Immature natural killer cell (primary cell): ENCODE measurements around the gene CPPED1. TPM values are rescaled to one million over a fixed set of nuclear protein-coding genes. Genes with fewer than 3 reads are reported as not detected.

Experiments
- DNase-seq, 3 donors: peaks; one replicate each; pipeline ENCODE4 v3.0.0; 2022; ENCODE audit warnings: mixed read lengths in 1 of 3
- H3K27ac Mint-ChIP-seq, 6 donors: one replicate each; pipeline ENCODE4 v1.8.0; 2020; ENCODE audit warnings: mixed read lengths in 6 of 6, mild to moderate bottlenecking in 5 of 6, inconsistent platforms in 4 of 6, moderate library complexity in 3 of 6
- H3K27me3 Mint-ChIP-seq, 3 donors: one replicate each; pipeline ENCODE4 v1.8.0; 2020 to 2021; ENCODE audit warnings: low read depth in 3 of 3, mild to moderate bottlenecking in 3 of 3, mixed read lengths in 3 of 3, moderate library complexity in 3 of 3, inconsistent platforms in 1 of 3
- H3K36me3 Mint-ChIP-seq, 3 donors: one replicate each; pipeline ENCODE4 v1.8.0; 2020; ENCODE audit warnings: mixed read lengths in 3 of 3, inconsistent platforms in 2 of 3, mild to moderate bottlenecking in 2 of 3
- H3K4me1 Mint-ChIP-seq, 2 donors: one replicate each; pipeline ENCODE4 v1.8.0; 2020; ENCODE audit warnings: inconsistent platforms in 2 of 2, mild to moderate bottlenecking in 2 of 2, mixed read lengths in 2 of 2, moderate library complexity in 1 of 2
- H3K4me3 Mint-ChIP-seq, 5 donors: one replicate each; pipeline ENCODE4 v1.8.0; 2020; ENCODE audit warnings: mild to moderate bottlenecking in 5 of 5, mixed read lengths in 5 of 5, inconsistent platforms in 3 of 5, moderate library complexity in 3 of 5
- H3K9me3 Mint-ChIP-seq, 6 donors: one replicate each; pipeline ENCODE4 v1.8.0; 2020; ENCODE audit warnings: mild to moderate bottlenecking in 6 of 6, mixed read lengths in 6 of 6, inconsistent platforms in 4 of 6, moderate library complexity in 3 of 6
- polyA plus RNA-seq, 3 donors: library from polyadenylated mRNA; unstranded; fragments of 300-500 nt; fragmentation: Illumina TruSeq; gene quantifications; one replicate each; pipeline ENCODE4 v1.2.3, GENCODE V29; 2021

CPPED1 gene
- polyA plus RNA-seq, 3 donors from 2014 or later: 10.0 to 15.4 (median 15.2) TPM

DNA sequence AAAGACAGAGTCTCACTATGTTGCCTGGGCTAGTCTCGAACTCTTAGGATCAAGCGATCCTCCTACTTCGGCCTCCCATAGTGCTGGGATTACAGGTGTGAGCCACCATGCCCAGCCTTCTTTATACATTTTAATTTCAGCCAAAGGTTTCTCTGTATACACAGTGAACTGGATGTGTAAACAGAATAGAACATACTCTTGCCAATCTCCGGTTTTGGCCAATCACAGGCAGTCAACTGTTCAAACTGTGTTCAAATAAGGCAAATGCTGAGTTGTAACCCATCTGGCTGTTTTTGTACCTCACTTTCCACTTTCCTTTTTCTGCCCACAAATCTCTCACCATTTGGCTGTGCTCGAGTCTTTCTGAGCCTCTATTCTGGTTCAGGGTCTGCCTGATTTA is 108.2 kb downstream of the CPPED1 start:
- Mint-ChIP-seq H3K27me3 (no peaks in the 10 kb centered on the region), H3K9me3 (no peaks in the 10 kb centered on the region), H3K27ac (no peak overlapping the region), H3K36me3 (peaks cover 7 to 24% (median 8%) of the 10 kb centered on the region in 3 donors), H3K4me3 (no peak overlapping the region), H3K4me1 (peaks cover 0 to 2% of the 10 kb centered on the region in 2 donors)
- DNase-seq: no peak

- no peak for DNase-seq
- H3K36me3 Mint-ChIP-seq: peaks cover 0 to 14% (median 7%) of the 10 kb centered on the region in 3 donors
- H3K4me1 Mint-ChIP-seq: no peaks in the 10 kb centered on the region
- no peak overlapping the region for H3K4me3 Mint-ChIP-seq
- peaks cover 0 to 1% (median 0%) of the 10 kb centered on the region in 3 donors for H3K27me3 Mint-ChIP-seq
- H3K27ac Mint-ChIP-seq: no peak overlapping the region
- H3K9me3 Mint-ChIP-seq: no peaks in the 10 kb centered on the region
Observed at GRCh38 chr16:12690024-12690423, 113.7 kb downstream of the CPPED1 start.

DNA sequence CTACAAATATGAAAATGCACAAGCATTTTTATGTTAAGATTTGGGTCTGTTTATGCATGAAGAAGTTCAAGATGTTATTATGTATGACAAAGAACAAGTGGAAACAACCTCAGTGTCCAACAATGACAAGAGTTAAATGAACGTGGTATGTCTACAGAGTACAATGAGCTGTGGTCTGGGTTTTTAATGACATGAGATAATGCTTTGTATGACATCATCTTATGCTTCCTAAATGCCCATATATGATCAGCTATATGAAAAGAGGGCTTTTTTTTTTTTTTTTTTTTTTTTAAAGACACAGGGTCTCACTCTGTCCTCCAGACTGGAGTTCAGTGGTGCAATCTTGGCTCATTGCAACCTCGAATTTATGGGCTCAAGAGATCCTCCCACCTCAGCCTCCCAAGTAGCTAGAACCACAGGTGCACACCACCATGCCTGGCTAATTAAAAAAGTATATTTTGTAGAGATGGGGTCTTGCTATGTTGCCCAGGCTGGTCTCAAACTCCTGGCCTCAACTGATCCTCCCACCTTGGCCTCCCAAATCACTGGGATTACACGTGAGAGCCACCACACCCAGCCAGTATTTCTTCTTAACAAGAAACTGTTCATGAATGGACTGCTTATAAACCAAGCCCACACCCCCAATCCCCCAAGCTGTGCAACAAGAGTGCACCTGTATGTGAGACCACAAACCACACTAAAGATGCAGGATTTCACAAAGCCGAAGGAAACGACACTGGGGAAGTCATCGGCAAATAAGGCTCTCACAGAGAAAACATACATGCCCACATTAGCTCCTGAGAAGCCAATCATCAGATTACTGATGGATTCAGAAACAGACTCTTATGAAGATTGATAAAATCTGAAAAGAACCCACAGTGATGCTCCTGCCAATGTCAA is 114.5 kb downstream of the CPPED1 start:
- DNase-seq: no peak
- no peaks in the 10 kb centered on the region for H3K9me3 Mint-ChIP-seq
- H3K27me3 Mint-ChIP-seq: peaks cover 0 to 1% (median 0%) of the 10 kb centered on the region in 3 donors
- no peaks in the 10 kb centered on the region for H3K4me1 Mint-ChIP-seq
- H3K4me3 Mint-ChIP-seq: no peak overlapping the region
- H3K27ac Mint-ChIP-seq: no peak overlapping the region
- peaks cover 0 to 14% (median 7%) of the 10 kb centered on the region in 3 donors for H3K36me3 Mint-ChIP-seq

DNA sequence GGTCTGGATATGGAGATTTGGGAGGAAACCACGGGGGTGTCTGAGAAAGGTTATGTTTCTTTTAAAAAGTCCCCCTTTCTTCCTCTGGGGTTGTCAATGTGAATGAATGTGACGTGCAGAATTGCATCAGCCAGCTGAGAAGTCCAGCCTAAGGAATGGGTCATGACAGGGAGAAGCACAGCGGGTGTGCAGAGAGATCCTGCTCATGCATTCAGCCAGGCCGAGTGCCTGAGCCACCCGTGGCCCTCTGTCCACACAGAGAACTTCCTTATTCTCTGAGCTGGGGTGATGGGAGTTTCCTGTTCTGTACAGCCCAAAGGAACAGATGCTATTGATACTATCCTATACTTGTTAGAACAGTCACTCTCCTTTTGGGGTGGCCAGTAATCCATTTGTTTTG is 117.9 kb downstream of the CPPED1 start:
- no peaks in the 10 kb centered on the region for H3K4me1 Mint-ChIP-seq
- H3K27ac Mint-ChIP-seq: no peak overlapping the region
- peaks cover 0 to 18% (median 4%) of the 10 kb centered on the region in 3 donors for H3K36me3 Mint-ChIP-seq
- H3K27me3 Mint-ChIP-seq: peaks cover 0 to 1% (median 0%) of the 10 kb centered on the region in 3 donors
- DNase-seq: no peak
- H3K4me3 Mint-ChIP-seq: no peak overlapping the region
- H3K9me3 Mint-ChIP-seq: no peaks in the 10 kb centered on the region

- no peak for DNase-seq
- no peak overlapping the region for H3K27ac Mint-ChIP-seq
- H3K36me3 Mint-ChIP-seq: peaks cover 0 to 5% (median under 1%) of the 10 kb centered on the region in 3 donors
- H3K4me1 Mint-ChIP-seq: peaks cover 0 to 5% of the 10 kb centered on the region in 2 donors
- H3K9me3 Mint-ChIP-seq: no peaks in the 10 kb centered on the region
- peaks cover 0 to 1% (median 0%) of the 10 kb centered on the region in 3 donors for H3K27me3 Mint-ChIP-seq
- H3K4me3 Mint-ChIP-seq: no peak overlapping the region
Observed at GRCh38 chr16:12682432-12683165, 121.1 kb downstream of the CPPED1 start.

DNA sequence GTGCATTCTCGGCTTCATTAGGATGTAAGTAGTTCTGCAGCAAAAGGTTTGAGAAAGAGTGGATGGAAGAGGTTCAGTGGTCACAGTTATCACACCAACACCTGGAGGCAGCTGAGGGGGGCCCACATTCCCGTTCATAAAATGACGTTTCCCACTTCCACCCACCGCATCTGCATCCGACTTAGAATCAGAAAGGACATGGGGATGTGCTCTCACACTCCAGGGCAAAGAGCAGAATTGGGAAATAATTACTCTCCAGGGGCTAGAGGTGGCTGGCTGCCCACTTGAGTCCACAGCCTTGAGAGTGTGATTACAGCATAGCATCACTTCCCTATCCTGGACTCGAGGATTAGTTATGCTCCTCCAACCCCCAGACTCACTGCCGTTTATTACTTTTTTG is 122.0 kb downstream of the CPPED1 start:
- Mint-ChIP-seq H3K4me1 (peaks cover 0 to 14% of the 10 kb centered on the region in 2 donors), H3K4me3 (no peak overlapping the region), H3K36me3 (peaks cover 0 to 7% (median 0%) of the 10 kb centered on the region in 3 donors), H3K27ac (peak overlapping the region in 1 of 6 donors; percentile 1), H3K27me3 (peaks cover 0 to 1% (median 0%) of the 10 kb centered on the region in 3 donors), H3K9me3 (no peaks in the 10 kb centered on the region)
- DNase-seq: no peak

- no peak overlapping the region for H3K27ac Mint-ChIP-seq
- peaks cover 0 to under 1% (median 0%) of the 10 kb centered on the region in 3 donors for H3K27me3 Mint-ChIP-seq
- no peak for DNase-seq
- peaks cover 0 to 16% of the 10 kb centered on the region in 2 donors for H3K4me1 Mint-ChIP-seq
- no peaks in the 10 kb centered on the region for H3K9me3 Mint-ChIP-seq
- no peak overlapping the region for H3K4me3 Mint-ChIP-seq
- H3K36me3 Mint-ChIP-seq: peaks cover 0 to 8% (median 0%) of the 10 kb centered on the region in 3 donors
Observed at GRCh38 chr16:12680531-12680930, 123.2 kb downstream of the CPPED1 start.

DNA sequence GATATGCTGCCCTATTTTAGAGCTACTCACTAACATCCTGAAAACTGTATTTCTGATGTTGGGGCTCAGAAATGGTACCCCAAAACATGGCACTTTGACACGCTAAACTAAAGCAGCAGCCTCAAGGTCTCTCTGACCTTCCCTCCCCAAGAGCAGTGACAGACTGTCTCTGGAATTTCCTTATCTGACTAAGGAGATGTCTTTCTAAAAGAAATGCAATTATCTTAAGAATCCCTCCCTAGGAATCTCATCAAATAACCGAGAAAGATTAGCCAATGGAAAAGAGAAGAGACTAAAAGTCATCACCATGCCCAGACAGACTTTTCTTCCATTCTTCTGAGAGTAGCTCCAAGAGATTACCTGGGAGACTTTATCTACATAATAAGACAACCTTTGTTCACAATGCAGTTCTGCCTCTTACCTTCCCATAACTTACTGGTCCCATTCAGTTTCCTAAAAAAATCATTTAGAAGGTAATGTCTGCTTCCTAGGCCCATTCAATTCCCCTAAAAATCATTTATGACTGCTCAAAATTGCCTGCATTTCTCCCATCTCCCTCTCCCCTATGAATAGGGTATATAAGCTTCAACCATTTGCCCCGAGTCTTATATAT is 123.9 kb downstream of the CPPED1 start:
- Mint-ChIP-seq H3K4me1 (peaks cover 0 to 16% of the 10 kb centered on the region in 2 donors), H3K27ac (no peak overlapping the region), H3K36me3 (peaks cover 0 to 8% (median 0%) of the 10 kb centered on the region in 3 donors), H3K4me3 (no peak overlapping the region), H3K9me3 (no peaks in the 10 kb centered on the region), H3K27me3 (no peaks in the 10 kb centered on the region)
- DNase-seq: no peak

- peaks cover 0 to 8% (median 0%) of the 10 kb centered on the region in 3 donors for H3K36me3 Mint-ChIP-seq
Observed at GRCh38 chr16:12678983-12679382, 124.7 kb downstream of the CPPED1 start.

GRCh38 chr16:12677502-12677901 is 126.2 kb downstream of the CPPED1 start:
- Mint-ChIP-seq H3K36me3 (peaks cover 0 to 3% (median 0%) of the 10 kb centered on the region in 3 donors), H3K9me3 (no peaks in the 10 kb centered on the region), H3K27ac (no peak overlapping the region), H3K27me3 (no peaks in the 10 kb centered on the region), H3K4me1 (peaks cover 0 to 16% of the 10 kb centered on the region in 2 donors), H3K4me3 (no peak overlapping the region)
- no peak for DNase-seq

More at GRCh38 chr16:12678983-12679382, 124.7 kb downstream of the CPPED1 start:
- Mint-ChIP-seq H3K4me1 (peaks cover 0 to 16% of the 10 kb centered on the region in 2 donors), H3K4me3 (no peak overlapping the region), H3K9me3 (no peaks in the 10 kb centered on the region), H3K27ac (no peak overlapping the region), H3K27me3 (no peaks in the 10 kb centered on the region)
- no peak for DNase-seq

- H3K27me3 Mint-ChIP-seq: no peaks in the 10 kb centered on the region
Observed at GRCh38 chr16:12675852-12676251, 127.8 kb downstream of the CPPED1 start.

DNA sequence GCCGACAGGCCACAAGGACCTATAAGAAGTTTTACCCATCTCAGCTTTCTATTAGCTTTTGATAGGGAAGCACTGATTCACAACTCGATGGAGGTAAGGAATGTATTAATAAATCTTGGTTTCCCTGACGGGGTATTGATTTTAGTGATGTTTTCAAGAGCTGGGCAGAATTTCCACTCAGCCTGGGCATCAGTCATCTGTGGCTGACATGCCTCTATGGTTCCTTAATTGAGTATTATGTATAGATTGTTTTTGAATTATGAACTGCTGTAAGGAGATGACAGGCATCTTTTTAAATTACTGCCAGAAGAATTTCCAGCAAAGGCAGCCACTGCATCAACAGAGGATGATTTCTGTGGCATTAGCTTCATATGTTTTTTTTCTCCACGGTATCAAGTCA is 128.6 kb downstream of the CPPED1 start:
- H3K4me3 Mint-ChIP-seq: no peak overlapping the region
- no peaks in the 10 kb centered on the region for H3K27me3 Mint-ChIP-seq
- peaks cover 0 to 12% (median 4%) of the 10 kb centered on the region in 3 donors for H3K36me3 Mint-ChIP-seq
- H3K9me3 Mint-ChIP-seq: no peaks in the 10 kb centered on the region
- H3K27ac Mint-ChIP-seq: no peak overlapping the region
- H3K4me1 Mint-ChIP-seq: peaks cover 0 to 16% of the 10 kb centered on the region in 2 donors
- no peak for DNase-seq

More at GRCh38 chr16:12675852-12676251, 127.8 kb downstream of the CPPED1 start:
- no peak for DNase-seq
- Mint-ChIP-seq H3K27ac (no peak overlapping the region), H3K4me1 (peaks cover 0 to 16% of the 10 kb centered on the region in 2 donors), H3K9me3 (no peaks in the 10 kb centered on the region), H3K4me3 (no peak overlapping the region), H3K36me3 (peaks cover 0 to 8% (median 0%) of the 10 kb centered on the region in 3 donors)

DNA sequence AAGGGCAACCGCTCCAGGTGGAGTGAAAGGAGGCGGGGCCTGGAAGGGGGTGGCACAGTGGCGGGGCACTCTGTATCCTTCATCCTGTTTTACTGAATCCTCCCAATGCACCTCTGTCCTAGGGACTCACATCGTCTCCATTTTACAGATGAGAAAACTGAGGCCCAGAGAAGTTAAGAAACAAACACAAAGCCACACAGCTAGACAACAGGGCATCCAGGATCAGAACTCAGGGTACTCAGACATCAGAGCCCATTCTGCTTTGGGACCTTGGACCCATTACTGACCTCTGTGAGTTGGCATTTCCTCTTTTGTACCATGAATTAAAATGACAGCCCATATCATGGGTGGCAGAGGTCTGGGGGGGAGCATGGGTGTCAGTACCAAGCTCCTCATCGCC is 129.2 kb downstream of the CPPED1 start:
- Mint-ChIP-seq H3K9me3 (no peaks in the 10 kb centered on the region), H3K36me3 (peaks cover 0 to 12% (median 4%) of the 10 kb centered on the region in 3 donors), H3K27ac (no peak overlapping the region), H3K4me3 (no peak overlapping the region), H3K27me3 (no peaks in the 10 kb centered on the region), H3K4me1 (peaks cover 0 to 16% of the 10 kb centered on the region in 2 donors)
- DNase-seq: no peak
